ENCODE results near the gene MYF5. TPM values are rescaled to one million over a fixed set of nuclear protein-coding genes. Genes with fewer than 3 reads are reported as not detected.

The MYF5 gene
- polyA plus RNA-seq, 1 of the 3 experiments (the other 2 are of a cell fraction) = not detected

DNA sequence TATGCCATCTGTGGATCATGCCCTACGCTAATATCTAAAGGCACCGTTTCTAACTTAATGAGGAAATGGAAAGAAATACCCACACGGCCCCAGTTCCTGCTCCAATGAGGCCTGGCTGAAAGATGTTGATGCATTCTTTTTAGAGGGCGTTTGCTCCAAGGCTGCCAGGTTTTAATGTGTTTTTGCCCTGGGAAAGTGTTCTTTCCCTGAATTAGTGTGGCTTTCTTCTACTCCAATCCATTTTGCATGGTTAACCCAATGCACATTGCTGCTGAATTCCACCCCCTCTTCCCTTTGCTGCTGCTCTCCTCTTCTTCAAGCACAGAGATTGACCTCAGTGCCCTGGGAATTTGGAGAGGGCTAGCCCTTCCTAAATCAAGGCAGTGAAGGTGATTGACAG, 1.1 kb downstream of the MYF5 start:
- CTCF ChIA-PET = no interaction called here
- no peak for DNase-seq
- Histone ChIP-seq H3K9ac (no peak overlapping the region), H4K20me1 (ENCODE audit: insufficient read depth) (no peaks in the 10 kb centered on the region), H2AFZ (ENCODE audit: low read depth) (no peak overlapping the region), H3K36me3 (replicated peaks in 1 of 2; ENCODE audit: control insufficient read depth in 1 of 2, insufficient read depth in 2 of 2, low read length in 1 of 2) (no peaks in the 10 kb centered on the region), H3K79me2 (ENCODE audit: insufficient read depth) (no peaks in the 10 kb centered on the region), H3F3A (replicated peaks; ENCODE audit: insufficient read depth) (no peaks in the 10 kb centered on the region), H3K27ac (ENCODE audit: low read depth in 2 of 2, low read length in 1 of 2) (no peak overlapping the region), H3K4me2 (no peak overlapping the region), H3K4me1 (ENCODE audit: control insufficient read depth in 1 of 2, insufficient read depth in 2 of 2, low read depth in 1 of 2, low read length in 1 of 2) (no peaks in the 10 kb centered on the region), H3K9me2 (no peaks in the 10 kb centered on the region), H3K4me3 (ENCODE audit: low read depth in 2 of 2, low read length in 1 of 2) (no peak overlapping the region), H3K27me3 (ENCODE audit: insufficient read depth) (peaks cover 56% of the 10 kb centered on the region), H3K9me3 (no peaks in the 10 kb centered on the region)
- no peak for TF ChIP-seq GABPA (IDR thresholded peaks at IDR 0.05; ENCODE audit: low read depth)
- TF ChIP-seq, protein P1, sequence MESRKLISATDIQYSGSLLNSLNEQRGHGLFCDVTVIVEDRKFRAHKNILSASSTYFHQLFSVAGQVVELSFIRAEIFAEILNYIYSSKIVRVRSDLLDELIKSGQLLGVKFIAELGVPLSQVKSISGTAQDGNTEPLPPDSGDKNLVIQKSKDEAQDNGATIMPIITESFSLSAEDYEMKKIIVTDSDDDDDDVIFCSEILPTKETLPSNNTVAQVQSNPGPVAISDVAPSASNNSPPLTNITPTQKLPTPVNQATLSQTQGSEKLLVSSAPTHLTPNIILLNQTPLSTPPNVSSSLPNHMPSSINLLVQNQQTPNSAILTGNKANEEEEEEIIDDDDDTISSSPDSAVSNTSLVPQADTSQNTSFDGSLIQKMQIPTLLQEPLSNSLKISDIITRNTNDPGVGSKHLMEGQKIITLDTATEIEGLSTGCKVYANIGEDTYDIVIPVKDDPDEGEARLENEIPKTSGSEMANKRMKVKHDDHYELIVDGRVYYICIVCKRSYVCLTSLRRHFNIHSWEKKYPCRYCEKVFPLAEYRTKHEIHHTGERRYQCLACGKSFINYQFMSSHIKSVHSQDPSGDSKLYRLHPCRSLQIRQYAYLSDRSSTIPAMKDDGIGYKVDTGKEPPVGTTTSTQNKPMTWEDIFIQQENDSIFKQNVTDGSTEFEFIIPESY (IDR thresholded peaks at IDR 0.05; ENCODE audit: borderline replicate concordance, low read depth) = no peak
- TF ChIP-seq, protein P2, sequence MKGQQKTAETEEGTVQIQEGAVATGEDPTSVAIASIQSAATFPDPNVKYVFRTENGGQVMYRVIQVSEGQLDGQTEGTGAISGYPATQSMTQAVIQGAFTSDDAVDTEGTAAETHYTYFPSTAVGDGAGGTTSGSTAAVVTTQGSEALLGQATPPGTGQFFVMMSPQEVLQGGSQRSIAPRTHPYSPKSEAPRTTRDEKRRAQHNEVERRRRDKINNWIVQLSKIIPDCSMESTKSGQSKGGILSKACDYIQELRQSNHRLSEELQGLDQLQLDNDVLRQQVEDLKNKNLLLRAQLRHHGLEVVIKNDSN (IDR thresholded peaks at IDR 0.05; ENCODE audit: borderline replicate concordance, low read depth) = no peak
- TF ChIP-seq REST (IDR thresholded peaks at IDR 0.05; ENCODE audit: low read depth, low read length) = no peak
- no peak for TF ChIP-seq TEAD4 (IDR thresholded peaks at IDR 0.05; ENCODE audit: borderline replicate concordance, insufficient read depth)
- no peak for TF ChIP-seq SIN3A (IDR thresholded peaks at IDR 0.05; ENCODE audit: borderline replicate concordance, low read depth, low read length)
- TF ChIP-seq FOXJ3 (CRISPR knock-in tag; IDR thresholded peaks at IDR 0.05) = no peak
- WGBS (ENCODE audit: low lambda C conversion rate) = 11% methylated on average over 4 of the region's 4 CpGs
- POLR2A ChIA-PET = no interaction called here

DNA sequence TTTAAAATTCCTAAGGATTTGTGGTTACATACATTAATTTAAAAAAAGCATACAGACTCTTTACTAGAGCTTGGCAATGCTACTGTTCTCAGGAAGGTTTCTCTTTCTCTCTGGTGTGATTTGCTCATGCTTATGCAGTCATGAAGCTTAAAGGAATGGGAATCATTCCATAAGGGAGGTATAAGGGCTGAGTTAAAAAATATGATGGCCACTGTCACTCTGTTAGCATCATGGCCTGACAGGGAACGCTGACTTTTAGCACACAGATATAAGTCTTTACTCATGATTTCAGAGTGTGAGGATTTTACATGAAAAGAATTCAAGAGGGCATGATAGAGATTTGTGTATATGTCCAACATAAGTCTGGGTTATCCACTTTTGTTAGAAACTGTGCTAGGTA, 3.8 kb downstream of the MYF5 start:
- no peak overlapping the region for H3K9ac ChIP-seq

More for the DNA sequence above, 3.8 kb downstream of the MYF5 start:
- H3K27me3 ChIP-seq (ENCODE audit: insufficient read depth) = peaks cover 33% of the 10 kb centered on the region
- H3K4me3 ChIP-seq (ENCODE audit: low read depth in 2 of 2, low read length in 1 of 2) = no peak overlapping the region
- no peaks in the 10 kb centered on the region for H3F3A ChIP-seq (replicated peaks; ENCODE audit: insufficient read depth)
- ChIA-PET CTCF (interaction anchor here (1.4 kb wide), 1 partner anchor 17 kb away, joined by 3 read pairs; no protein-coding TSS in a partner anchor), POLR2A (no interaction called here)
- H3K4me2 ChIP-seq = no peak overlapping the region
- no peaks in the 10 kb centered on the region for H3K9me3 ChIP-seq
- no peaks in the 10 kb centered on the region for H3K4me1 ChIP-seq (ENCODE audit: control insufficient read depth in 1 of 2, insufficient read depth in 2 of 2, low read depth in 1 of 2, low read length in 1 of 2)
- WGBS (ENCODE audit: low lambda C conversion rate) = 0% methylated on average over 1 of the region's 1 CpG
- TF ChIP-seq RAD21 (IDR thresholded peaks at IDR 0.05; ENCODE audit: low read length) = no peak
- no peak for TF ChIP-seq ELF1 (IDR thresholded peaks at IDR 0.05)
- H3K79me2 ChIP-seq (ENCODE audit: insufficient read depth) = no peaks in the 10 kb centered on the region
- no peaks in the 10 kb centered on the region for H3K36me3 ChIP-seq (replicated peaks in 1 of 2; ENCODE audit: control insufficient read depth in 1 of 2, insufficient read depth in 2 of 2, low read length in 1 of 2)
- no peak overlapping the region for H3K27ac ChIP-seq (ENCODE audit: low read depth in 2 of 2, low read length in 1 of 2)
- H4K20me1 ChIP-seq (ENCODE audit: insufficient read depth) = no peaks in the 10 kb centered on the region
- H2AFZ ChIP-seq (ENCODE audit: low read depth) = no peak overlapping the region
- H3K9me2 ChIP-seq = no peaks in the 10 kb centered on the region
- no peak for DNase-seq
